ENCODE results near the gene C1orf159.

Gene C1orf159

DNA sequence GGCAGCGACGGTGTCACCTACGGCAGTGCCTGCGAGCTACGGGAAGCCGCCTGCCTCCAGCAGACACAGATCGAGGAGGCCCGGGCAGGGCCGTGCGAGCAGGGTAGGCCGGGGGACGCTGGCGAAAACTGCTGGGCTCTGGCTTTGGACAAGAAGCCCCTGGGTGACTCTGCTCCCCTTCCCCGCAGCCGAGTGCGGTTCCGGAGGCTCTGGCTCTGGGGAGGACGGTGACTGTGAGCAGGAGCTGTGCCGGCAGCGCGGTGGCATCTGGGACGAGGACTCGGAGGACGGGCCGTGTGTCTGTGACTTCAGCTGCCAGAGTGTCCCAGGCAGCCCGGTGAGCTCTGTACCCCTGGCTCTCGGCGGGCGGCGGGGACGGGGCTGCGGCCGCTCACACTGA lies 72.0 kb downstream of the C1orf159 start:
- Mint-ChIP-seq H3K9me3 (no peaks in the 10 kb centered on the region), H3K36me3 (no peaks in the 10 kb centered on the region), H3K4me3 (no peak overlapping the region), H3K27me3 (peaks cover 15% of the 10 kb centered on the region), H3K4me1 (peaks cover 10% of the 10 kb centered on the region), H3K27ac (no peak overlapping the region)
- no peak for DNase-seq
- CTCF ChIA-PET: interaction anchor here (0.6 to 0.9 kb wide), 2 partner anchors 20 kb away, joined by 3 read pairs; no protein-coding TSS in a partner anchor

DNA sequence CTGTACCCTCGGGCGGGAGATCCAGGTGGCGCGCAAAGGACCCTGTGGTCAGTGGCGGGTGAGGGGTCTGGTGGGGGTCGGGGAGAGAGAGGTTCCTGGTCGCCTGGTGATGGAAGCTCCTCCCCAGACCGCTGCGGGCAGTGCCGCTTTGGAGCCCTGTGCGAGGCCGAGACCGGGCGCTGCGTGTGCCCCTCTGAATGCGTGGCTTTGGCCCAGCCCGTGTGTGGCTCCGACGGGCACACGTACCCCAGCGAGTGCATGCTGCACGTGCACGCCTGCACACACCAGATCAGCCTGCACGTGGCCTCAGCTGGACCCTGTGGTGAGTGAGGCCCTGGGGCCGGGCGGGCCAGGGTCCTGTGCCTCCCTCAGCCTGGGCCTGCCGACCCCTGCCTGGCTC lies 72.5 kb downstream of the C1orf159 start:
- CTCF ChIA-PET: no interaction called here

DNA sequence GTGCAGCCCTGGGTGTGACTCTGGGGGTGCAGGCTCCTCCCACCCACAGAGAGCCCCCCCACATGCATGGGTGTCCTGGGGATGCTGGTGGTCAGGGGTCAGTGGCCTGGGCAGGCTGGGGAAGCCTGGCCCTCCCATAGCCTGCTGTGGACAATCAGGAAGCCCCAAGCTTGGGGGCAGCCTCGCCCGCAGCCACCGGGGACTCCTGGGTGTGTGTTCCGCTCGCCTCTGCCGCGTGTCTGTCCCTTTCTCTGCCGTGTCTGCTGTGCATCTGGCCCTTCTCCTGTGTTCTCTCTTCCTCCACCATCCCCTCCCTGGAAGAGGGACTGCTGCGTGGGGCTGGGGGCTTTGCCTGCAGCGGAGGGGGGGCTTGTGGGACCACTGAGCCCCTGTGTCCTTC lies 73.1 kb downstream of the C1orf159 start:
- no peak for DNase-seq
- no peak overlapping the region for H3K27ac Mint-ChIP-seq

More for the DNA sequence above, 72.5 kb downstream of the C1orf159 start:
- no peak for DNase-seq
- Mint-ChIP-seq H3K9me3 (no peaks in the 10 kb centered on the region), H3K4me3 (no peak overlapping the region), H3K4me1 (peaks cover 15% of the 10 kb centered on the region), H3K27ac (no peak overlapping the region), H3K27me3 (peaks cover 20% of the 10 kb centered on the region), H3K36me3 (no peaks in the 10 kb centered on the region)

DNA sequence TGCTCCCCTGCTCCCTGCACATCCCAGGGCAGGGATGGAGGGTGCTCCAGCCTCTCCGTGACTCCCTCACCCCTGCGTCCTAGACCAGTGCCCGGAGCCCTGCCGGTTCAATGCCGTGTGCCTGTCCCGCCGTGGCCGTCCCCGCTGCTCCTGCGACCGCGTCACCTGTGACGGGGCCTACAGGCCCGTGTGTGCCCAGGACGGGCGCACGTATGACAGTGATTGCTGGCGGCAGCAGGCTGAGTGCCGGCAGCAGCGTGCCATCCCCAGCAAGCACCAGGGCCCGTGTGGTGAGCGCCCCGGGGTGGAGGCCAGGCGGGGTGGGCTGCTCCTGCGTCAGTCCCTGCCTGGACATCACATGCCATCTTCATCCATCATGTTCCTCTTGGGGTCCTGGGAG lies 74.0 kb downstream of the C1orf159 start:
- peaks cover 17% of the 10 kb centered on the region for H3K4me1 Mint-ChIP-seq
- H3K27me3 Mint-ChIP-seq: peaks cover 34% of the 10 kb centered on the region
- no peaks in the 10 kb centered on the region for H3K9me3 Mint-ChIP-seq
- DNase-seq: no peak
- peak overlapping the region; percentile 28 for H3K4me3 Mint-ChIP-seq
- no peaks in the 10 kb centered on the region for H3K36me3 Mint-ChIP-seq
- no peak overlapping the region for H3K27ac Mint-ChIP-seq
- CTCF ChIA-PET: interaction anchor here (2.3 kb wide), 1 partner anchor 18 kb away, joined by 7 read pairs; no protein-coding TSS in a partner anchor

More for the DNA sequence above, 73.1 kb downstream of the C1orf159 start:
- CTCF ChIA-PET: no interaction called here
- Mint-ChIP-seq H3K4me1 (peaks cover 17% of the 10 kb centered on the region), H3K9me3 (no peaks in the 10 kb centered on the region), H3K4me3 (no peak overlapping the region), H3K27me3 (peaks cover 26% of the 10 kb centered on the region), H3K36me3 (no peaks in the 10 kb centered on the region)

DNA sequence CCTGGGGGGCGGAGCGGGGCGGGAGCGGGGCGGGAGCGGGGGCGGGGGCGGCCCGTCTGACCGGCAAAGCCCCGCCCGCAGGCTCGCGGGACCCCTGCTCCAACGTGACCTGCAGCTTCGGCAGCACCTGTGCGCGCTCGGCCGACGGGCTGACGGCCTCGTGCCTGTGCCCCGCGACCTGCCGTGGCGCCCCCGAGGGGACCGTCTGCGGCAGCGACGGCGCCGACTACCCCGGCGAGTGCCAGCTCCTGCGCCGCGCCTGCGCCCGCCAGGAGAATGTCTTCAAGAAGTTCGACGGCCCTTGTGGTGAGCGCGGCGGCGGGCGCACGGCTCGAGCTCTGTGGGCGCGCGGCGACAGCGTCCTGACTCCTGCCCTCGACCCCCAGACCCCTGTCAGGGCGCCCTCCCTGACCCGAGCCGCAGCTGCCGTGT lies 74.8 kb downstream of the C1orf159 start:
- Mint-ChIP-seq H3K27ac (no peak overlapping the region), H3K4me1 (peaks cover 17% of the 10 kb centered on the region), H3K4me3 (no peak overlapping the region), H3K27me3 (peaks cover 42% of the 10 kb centered on the region), H3K36me3 (no peaks in the 10 kb centered on the region), H3K9me3 (no peaks in the 10 kb centered on the region)
- CTCF ChIA-PET: interaction anchor here (0.7 to 5.5 kb wide), 4 partner anchors 19 to 82 kb away, joined by 3 to 30 read pairs (median 6); no protein-coding TSS in a partner anchor
- DNase-seq: no peak

DNA sequence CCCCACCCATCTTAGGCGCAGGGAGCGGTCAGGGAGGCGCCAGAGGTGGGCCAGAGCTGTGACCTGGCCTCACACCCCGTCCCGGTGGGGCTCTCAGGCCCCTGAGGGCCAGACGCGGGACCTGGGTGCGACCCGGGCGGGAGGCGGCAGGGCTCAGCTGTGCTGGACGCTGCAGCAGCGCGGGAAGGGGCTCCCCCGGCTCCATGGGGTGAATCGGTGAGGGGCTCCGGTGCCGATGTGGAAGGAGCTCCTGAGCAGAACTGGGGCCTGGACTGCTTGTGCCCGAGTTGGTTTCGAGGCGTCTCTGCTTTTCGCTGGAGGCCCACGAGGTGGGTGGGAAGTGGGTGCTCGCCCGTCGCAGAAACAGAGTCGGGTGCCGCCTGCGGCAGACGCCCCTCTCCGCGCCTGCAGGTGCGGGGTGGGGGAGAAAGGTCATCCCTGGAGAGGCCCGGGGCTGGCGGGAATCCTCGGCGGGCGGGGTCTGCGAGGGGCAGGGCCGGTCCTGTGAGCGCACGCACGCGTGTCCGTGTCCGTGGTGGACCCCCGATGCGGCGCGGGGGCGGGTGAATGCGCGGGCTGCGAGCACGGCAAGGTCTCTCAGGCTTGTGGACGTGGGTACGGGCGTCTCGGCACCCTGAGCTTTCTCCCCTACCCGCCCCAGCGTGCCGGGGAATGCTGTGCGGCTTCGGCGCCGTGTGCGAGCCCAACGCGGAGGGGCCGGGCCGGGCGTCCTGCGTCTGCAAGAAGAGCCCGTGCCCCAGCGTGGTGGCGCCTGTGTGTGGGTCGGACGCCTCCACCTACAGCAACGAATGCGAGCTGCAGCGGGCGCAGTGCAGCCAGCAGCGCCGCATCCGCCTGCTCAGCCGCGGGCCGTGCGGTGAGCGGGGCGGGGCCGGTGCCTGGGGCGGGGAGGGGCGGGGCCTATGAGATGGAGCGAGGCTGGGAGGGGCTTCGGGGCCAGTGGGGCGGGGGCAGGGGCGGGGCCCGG lies 75.6 kb downstream of the C1orf159 start:
- H3K4me3 Mint-ChIP-seq: peak overlapping the region; percentile 46
- peaks cover 17% of the 10 kb centered on the region for H3K4me1 Mint-ChIP-seq
- DNase-seq: peak; percentile 87
- no peaks in the 10 kb centered on the region for H3K9me3 Mint-ChIP-seq
- peaks cover 50% of the 10 kb centered on the region for H3K27me3 Mint-ChIP-seq
- H3K36me3 Mint-ChIP-seq: no peaks in the 10 kb centered on the region
- no peak overlapping the region for H3K27ac Mint-ChIP-seq
- CTCF ChIA-PET: interaction anchor here (0.7 to 5.5 kb wide), 8 partner anchors 19 to 83 kb away, joined by 3 to 30 read pairs (median 3); no protein-coding TSS in a partner anchor

DNA sequence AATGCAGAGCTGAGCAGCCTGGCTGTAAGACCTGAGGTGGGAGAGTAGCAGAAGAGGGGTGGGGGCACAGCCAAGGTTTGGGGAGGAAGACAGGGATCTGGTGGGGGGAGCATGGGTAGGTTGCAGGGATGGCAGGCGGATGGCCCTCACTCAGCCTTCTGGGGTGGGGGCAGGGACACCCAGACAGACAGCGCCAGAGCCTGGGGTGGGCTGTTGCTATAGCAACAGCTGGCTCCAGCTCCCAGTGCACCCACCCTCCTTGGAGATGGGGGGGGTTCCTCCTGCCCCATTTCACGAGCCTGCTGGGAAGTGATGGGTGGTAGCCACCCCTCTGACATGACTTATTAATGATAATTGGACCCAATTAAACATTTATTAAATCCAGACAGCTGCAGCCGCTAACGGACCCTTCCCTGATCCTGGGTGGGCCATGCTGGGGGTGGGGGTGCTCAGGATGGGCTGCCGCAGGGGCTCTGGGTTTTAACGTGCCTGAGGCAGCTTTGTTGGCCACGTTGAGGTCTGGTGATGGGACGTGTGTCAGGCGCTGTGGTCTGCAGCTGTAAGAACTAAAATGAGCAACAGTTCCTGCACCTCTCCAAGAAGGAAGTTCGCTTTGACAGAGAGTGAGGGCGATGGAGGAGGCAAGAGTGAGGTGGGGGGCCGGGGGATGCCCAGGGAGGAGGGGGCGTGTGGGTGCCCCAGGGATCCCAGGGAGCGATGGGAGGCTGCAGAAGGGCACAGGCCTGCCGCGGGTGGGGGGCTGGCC lies 76.6 kb downstream of the C1orf159 start:
- Mint-ChIP-seq H3K36me3 (no peaks in the 10 kb centered on the region), H3K4me1 (peaks cover 18% of the 10 kb centered on the region), H3K4me3 (peak overlapping the region; percentile 46), H3K27me3 (peaks cover 60% of the 10 kb centered on the region), H3K9me3 (no peaks in the 10 kb centered on the region), H3K27ac (no peak overlapping the region)
- DNase-seq: no peak
- CTCF ChIA-PET: interaction anchor here (0.5 to 5.5 kb wide), 8 partner anchors 18 to 462 kb away, joined by 3 to 30 read pairs (median 4); no protein-coding TSS in a partner anchor

DNA sequence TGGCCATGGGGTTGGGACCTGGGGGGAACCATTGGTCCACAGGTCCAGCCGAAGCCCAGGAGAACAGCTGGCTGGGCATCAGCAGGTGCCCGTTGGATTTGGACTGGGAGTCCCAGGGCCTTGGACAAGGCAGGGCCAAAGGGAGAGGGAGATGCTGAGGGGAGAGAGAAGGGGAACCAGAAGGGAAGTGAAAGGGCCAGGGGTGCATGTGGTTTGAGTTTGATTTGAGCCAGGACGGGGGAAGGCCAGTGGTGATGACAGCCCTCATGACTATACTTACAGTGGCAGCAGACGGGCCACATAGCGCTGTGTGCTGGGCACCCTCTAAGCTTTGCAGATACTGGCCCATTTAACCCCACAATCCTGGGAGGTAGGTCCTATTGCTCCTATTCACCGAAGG lies 77.2 kb downstream of the C1orf159 start:
- Mint-ChIP-seq H3K36me3 (no peaks in the 10 kb centered on the region), H3K4me1 (peaks cover 18% of the 10 kb centered on the region), H3K9me3 (no peaks in the 10 kb centered on the region), H3K4me3 (no peak overlapping the region), H3K27me3 (peaks cover 66% of the 10 kb centered on the region), H3K27ac (no peak overlapping the region)
- CTCF ChIA-PET: interaction anchor here (1.1 to 5.5 kb wide), 2 partner anchors 25 to 36 kb away, joined by 4 to 30 read pairs; no protein-coding TSS in a partner anchor
- DNase-seq: no peak

DNA sequence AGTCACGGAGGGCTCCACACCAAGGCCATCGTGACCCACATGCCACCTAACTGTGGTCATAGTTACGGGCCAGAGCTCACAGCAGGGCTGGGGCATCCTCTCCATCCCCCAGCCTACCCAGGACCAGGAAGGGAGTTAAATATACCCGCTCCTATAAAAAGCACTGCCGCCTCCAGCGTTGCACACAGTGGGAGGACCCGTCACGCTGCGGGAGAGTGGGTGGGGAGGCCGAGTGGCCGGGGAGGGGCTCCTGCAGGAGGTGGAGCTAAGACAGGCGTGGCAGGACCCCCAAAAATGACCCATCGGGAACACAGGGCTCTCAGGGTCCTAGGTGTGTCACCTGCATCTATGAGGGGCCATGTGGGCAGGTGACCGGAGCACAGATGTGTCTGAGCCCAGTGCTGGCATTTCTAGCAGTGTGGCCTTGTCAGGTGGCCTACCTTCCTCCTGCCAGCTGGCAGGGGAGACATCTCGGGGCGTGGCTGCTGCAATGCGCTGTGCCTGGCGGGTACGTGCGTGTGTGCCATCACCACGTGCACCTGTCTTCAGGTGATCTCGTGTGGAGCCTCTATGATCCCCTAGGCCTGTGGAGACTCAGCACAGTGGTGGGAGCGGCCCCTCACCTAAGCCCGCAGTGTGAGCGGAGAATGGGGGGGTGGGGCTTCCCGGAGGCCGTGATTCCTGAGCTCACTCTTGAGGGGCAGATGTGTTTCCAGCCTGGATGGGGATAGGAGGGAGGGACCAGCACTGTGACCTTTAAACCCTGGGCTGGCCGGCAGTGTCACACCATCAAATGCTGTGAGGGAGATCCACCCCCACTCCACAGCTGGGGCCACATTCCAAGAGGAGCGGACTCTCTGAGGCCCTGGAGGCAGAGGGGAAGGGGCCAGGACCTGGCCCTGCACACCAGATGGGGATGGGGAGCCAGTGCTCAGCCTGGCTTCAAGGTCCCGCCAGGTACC lies 78.2 kb downstream of the C1orf159 start:
- Mint-ChIP-seq H3K36me3 (no peaks in the 10 kb centered on the region), H3K27ac (no peak overlapping the region), H3K9me3 (no peaks in the 10 kb centered on the region), H3K4me1 (peaks cover 18% of the 10 kb centered on the region), H3K4me3 (no peak overlapping the region), H3K27me3 (peaks cover 68% of the 10 kb centered on the region)
- DNase-seq: no peak
- CTCF ChIA-PET: interaction anchor here (0.7 to 5.5 kb wide), 4 partner anchors 26 to 84 kb away, joined by 3 to 30 read pairs (median 4); no protein-coding TSS in a partner anchor

DNA sequence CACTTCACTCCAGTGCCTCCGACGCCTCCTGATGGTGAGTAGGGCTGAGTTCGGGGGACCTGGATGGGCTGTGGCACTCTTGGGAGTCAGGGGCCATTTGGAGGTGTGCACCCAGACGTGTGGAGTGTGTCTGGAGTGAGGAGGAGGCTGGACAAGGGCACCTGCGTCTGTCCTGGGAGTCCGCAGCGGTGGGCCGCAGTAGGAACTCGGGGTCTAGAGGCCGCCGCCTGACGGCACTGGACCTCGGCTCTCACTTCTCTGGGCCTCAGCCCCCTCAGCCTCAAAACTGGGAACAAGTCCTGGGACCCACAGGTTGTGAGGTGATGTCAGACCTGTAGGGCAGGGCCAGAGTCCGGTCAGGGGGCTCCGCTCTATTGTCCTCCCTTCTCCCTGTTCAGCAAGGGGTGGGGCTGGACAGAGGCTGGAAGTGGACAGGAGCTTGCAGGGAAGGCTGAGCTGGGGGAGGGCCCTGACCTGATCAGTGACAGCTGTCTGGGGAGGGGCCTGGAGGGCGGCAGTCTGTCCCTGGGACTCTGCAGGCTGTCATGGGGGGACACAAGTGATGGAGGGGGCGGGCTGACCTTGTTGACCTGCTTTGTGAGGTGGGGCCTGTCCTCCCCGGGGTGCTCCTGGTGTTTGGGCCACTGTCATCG lies 80.5 kb downstream of the C1orf159 start:
- Mint-ChIP-seq H3K36me3 (no peaks in the 10 kb centered on the region), H3K27me3 (peaks cover 68% of the 10 kb centered on the region), H3K27ac (no peak overlapping the region), H3K4me1 (peaks cover 25% of the 10 kb centered on the region), H3K4me3 (no peak overlapping the region), H3K9me3 (no peaks in the 10 kb centered on the region)
- CTCF ChIA-PET: interaction anchor here (0.6 kb wide), 1 partner anchor 29 kb away, joined by 4 read pairs; no protein-coding TSS in a partner anchor
- DNase-seq: no peak

DNA sequence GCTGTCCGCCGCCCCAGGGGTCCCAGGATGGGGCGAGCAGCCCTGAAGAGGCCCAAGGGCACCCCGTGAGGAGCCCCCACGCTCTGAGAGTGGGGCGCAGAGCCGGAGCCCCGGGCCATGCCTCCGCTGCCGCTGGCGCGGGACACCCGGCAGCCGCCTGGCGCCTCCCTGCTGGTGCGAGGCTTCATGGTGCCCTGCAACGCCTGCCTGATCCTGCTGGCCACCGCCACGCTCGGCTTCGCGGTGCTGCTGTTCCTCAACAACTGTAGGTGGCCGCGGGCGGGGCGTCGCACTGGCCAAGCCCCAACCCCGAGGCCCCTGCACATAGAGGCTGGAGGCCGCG lies 81.5 kb downstream of the C1orf159 start:
- CTCF ChIA-PET: interaction anchor here (3.4 kb wide), 1 partner anchor 29 kb away, joined by 33 read pairs; no protein-coding TSS in a partner anchor
- no peak for DNase-seq
- Mint-ChIP-seq H3K4me3 (peak overlapping the region; percentile 35), H3K4me1 (peaks cover 20% of the 10 kb centered on the region), H3K9me3 (no peaks in the 10 kb centered on the region), H3K27me3 (peaks cover 58% of the 10 kb centered on the region), H3K27ac (no peak overlapping the region), H3K36me3 (no peaks in the 10 kb centered on the region)

DNA sequence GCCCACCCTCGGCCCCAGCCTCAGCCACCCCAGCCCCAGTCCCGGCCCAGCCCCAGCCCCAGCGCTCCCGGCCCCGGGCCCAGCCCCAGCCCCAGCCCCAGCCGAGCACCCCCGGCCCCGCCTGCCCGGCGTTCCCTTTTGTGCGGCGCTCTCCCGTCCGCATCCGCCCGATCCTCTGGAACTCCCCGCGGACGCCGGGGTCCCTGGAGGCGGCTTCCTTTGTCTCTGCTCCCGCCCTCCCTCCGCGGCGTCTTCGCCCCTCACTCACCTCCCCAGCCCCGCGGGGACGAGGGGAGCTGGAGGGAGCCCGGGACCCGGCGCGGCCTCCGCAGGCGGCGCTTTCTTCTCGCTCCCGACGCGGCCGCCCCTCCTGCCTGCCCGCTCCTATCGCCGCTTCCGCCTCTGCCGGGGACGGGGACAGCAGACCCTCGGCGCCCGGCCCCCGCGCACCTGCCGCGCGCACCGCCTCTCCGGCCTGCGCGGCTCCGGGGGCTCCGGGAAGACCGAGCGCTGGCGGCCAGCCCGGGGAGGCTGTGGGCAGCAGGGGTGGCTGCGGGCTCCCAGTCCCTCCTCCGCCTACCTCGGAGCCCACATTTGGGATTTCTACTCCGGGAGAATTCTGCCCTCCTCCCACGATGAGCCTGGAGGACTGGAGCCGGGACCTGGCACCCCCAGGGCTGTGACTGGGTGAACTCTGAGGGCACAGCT lies 82.0 kb downstream of the C1orf159 start:
- CTCF ChIA-PET: interaction anchor here (0.8 to 3.4 kb wide), 6 partner anchors 10 to 338 kb away, joined by 3 to 33 read pairs (median 8); partner anchors contain the start of gene ISG15
- Mint-ChIP-seq H3K27ac (no peak overlapping the region), H3K27me3 (peaks cover 53% of the 10 kb centered on the region)

More for the DNA sequence above, 82.0 kb downstream of the C1orf159 start:
- peak overlapping the region; percentile 35 for H3K4me3 Mint-ChIP-seq
- H3K9me3 Mint-ChIP-seq: no peaks in the 10 kb centered on the region
- no peaks in the 10 kb centered on the region for H3K36me3 Mint-ChIP-seq
- peak; percentile 48 for DNase-seq
- H3K4me1 Mint-ChIP-seq: peaks cover 15% of the 10 kb centered on the region
